Stimulated activated CD4-positive, alpha-beta T cell treated with anti-CD3 and anti-CD28 coated beads, TNF-alpha, amount 100 ng/mL, for 48 hours (primary cell): ENCODE data around the gene PCGF3.
"Not testable (repeated sequence)": the region's sequence is repeated elsewhere in the genome, so short reads cannot be mapped to it uniquely, and the experiment has no call there.

Experiments used
- DNase-seq, 3 donors: peaks; one replicate each; pipeline ENCODE4 v3.0.0-alpha.2; 2020; ENCODE audit warnings: low read depth in 3 of 3

Gene PCGF3

GRCh38 chr4:723751-724530 lies 18.3 kb downstream of the PCGF3 start:
- no peak for DNase-seq

GRCh38 chr4:725391-726234 lies 20.0 kb downstream of the PCGF3 start:
- DNase-seq = no peak

GRCh38 chr4:726235-726787 lies 20.7 kb downstream of the PCGF3 start:
- DNase-seq = no peak

GRCh38 chr4:726838-727237 lies 21.2 kb downstream of the PCGF3 start:
- no peak for DNase-seq

- DNase-seq = no peak
Observed at GRCh38 chr4:727576-727975, 21.9 kb downstream of the PCGF3 start.

- DNase-seq = no peak
Observed at GRCh38 chr4:729336-730315, 24.0 kb downstream of the PCGF3 start.

- DNase-seq = no peak
Observed at GRCh38 chr4:730511-730910, 24.9 kb downstream of the PCGF3 start.

GRCh38 chr4:730946-731904 lies 25.6 kb downstream of the PCGF3 start:
- DNase-seq = not testable (repeated sequence)

- not testable (repeated sequence) for DNase-seq
Observed at GRCh38 chr4:731954-732353, 26.3 kb downstream of the PCGF3 start.

GRCh38 chr4:732486-732885 lies 26.9 kb downstream of the PCGF3 start:
- no peak for DNase-seq

- no peak for DNase-seq
Observed at GRCh38 chr4:732911-733630, 27.4 kb downstream of the PCGF3 start.

- no peak for DNase-seq
Observed at GRCh38 chr4:733631-733980, 28.0 kb downstream of the PCGF3 start.

GRCh38 chr4:734075-734474 lies 28.4 kb downstream of the PCGF3 start:
- no peak for DNase-seq

- DNase-seq = no peak
Observed at GRCh38 chr4:734951-735350, 29.3 kb downstream of the PCGF3 start.

GRCh38 chr4:735583-735982 lies 30.0 kb downstream of the PCGF3 start:
- DNase-seq = no peak

- DNase-seq = not testable (repeated sequence)
Observed at GRCh38 chr4:736561-736960, 30.9 kb downstream of the PCGF3 start.

- no peak for DNase-seq
Observed at GRCh38 chr4:738781-739280, 33.2 kb downstream of the PCGF3 start.

GRCh38 chr4:739569-739968 lies 33.9 kb downstream of the PCGF3 start:
- no peak for DNase-seq

GRCh38 chr4:740011-740410 lies 34.4 kb downstream of the PCGF3 start:
- DNase-seq = no peak
